ENCODE data around the gene SNRPB2.

Gene SNRPB2

DNA sequence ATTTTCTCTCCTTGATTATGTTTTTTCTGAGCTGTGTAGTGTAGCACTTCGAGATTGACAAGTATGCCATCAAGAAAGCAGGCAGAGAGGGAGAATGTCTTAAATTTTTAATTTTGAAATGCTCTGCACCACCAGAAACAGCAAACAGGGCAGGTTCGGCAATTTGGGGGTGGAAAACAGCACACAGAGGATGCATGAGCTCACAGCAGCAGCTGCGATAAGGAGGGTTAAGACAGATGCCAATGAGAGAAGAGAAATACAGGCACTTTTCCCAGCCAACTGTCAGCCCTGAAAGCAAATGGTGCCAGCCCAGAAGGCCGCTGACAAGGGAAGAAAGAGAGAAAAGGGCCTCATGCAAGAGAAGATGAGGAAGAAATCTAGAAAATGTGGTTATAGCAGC is 15.1 kb upstream of the SNRPB2 start:
- Histone ChIP-seq H3K4me3 (ENCODE audit: low read depth in 1 of 2, low read length in 2 of 2) (no peak overlapping the region), H3K9ac (ENCODE audit: low read depth in 1 of 2, low read length in 2 of 2) (no peak overlapping the region), H3K36me3 (ENCODE audit: control insufficient read depth in 1 of 2, insufficient read depth in 2 of 2, low read length in 2 of 2) (no peaks in the 10 kb centered on the region), H3K9me3 (ENCODE audit: control insufficient read depth in 1 of 2, low read length in 2 of 2) (no peaks in the 10 kb centered on the region), H3K27me3 (ENCODE audit: control insufficient read depth in 1 of 2, insufficient read depth in 2 of 2, low read length in 2 of 2) (peaks cover 0 to 4% of the 10 kb centered on the region in 2 donors), H3K27ac (ENCODE audit: low read depth, low read length) (no peak overlapping the region), H3K4me1 (ENCODE audit: control insufficient read depth in 1 of 2, insufficient read depth in 2 of 2, low read length in 2 of 2) (no peaks in the 10 kb centered on the region)

DNA sequence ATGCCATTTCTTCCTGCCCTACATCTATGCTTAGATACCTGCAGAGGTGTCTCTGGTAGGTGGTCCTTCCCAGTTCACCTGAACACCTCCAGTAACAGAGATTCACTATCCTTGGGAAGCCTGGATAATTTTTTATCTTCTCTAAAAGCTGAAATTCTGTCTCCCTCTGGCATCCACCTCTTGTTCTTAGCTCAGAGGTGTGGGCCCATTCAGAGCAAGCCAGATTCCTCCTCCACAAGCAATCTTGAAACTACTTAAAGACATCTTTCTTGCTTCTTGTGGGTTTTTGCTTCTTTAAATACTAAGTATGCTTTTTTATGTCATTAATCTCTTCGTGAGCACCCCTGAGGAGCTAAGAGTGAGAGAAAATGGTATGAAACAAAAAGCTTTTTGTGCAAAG is 10.4 kb upstream of the SNRPB2 start:
- Histone ChIP-seq H3K9me3 (ENCODE audit: control insufficient read depth in 1 of 2, low read length in 2 of 2) (no peaks in the 10 kb centered on the region), H3K4me3 (ENCODE audit: low read depth in 1 of 2, low read length in 2 of 2) (no peak overlapping the region), H3K27me3 (ENCODE audit: control insufficient read depth in 1 of 2, insufficient read depth in 2 of 2, low read length in 2 of 2) (peaks cover 0 to 5% of the 10 kb centered on the region in 2 donors), H3K9ac (ENCODE audit: low read depth in 1 of 2, low read length in 2 of 2) (no peak overlapping the region), H3K36me3 (ENCODE audit: control insufficient read depth in 1 of 2, insufficient read depth in 2 of 2, low read length in 2 of 2) (no peaks in the 10 kb centered on the region), H3K4me1 (ENCODE audit: control insufficient read depth in 1 of 2, insufficient read depth in 2 of 2, low read length in 2 of 2) (no peaks in the 10 kb centered on the region), H3K27ac (ENCODE audit: low read depth, low read length) (no peak overlapping the region)

DNA sequence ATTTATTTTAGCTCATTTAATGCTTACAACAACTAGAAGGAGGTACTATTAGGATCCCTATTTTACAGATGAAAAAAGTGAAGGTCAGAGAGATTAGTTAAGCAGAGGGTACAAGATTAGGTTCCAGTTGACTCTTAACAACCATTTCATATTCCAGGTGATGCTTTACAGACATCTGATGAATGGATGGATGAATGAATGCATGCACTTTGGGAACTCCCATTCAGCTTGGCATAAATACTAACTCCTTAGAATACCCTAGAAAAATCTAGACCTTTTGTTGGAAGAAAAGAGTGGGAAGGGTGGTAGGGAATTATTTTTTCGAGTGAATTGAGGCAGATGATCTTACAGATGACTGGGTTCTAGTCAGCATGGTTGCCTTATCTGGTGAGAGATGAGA is 746 bp upstream of the SNRPB2 start:
- Histone ChIP-seq H3K4me3 (ENCODE audit: low read depth in 1 of 2, low read length in 2 of 2) (peak overlapping the region; percentile 96 to 99), H3K27ac (ENCODE audit: low read depth, low read length) (no peak overlapping the region)

DNA sequence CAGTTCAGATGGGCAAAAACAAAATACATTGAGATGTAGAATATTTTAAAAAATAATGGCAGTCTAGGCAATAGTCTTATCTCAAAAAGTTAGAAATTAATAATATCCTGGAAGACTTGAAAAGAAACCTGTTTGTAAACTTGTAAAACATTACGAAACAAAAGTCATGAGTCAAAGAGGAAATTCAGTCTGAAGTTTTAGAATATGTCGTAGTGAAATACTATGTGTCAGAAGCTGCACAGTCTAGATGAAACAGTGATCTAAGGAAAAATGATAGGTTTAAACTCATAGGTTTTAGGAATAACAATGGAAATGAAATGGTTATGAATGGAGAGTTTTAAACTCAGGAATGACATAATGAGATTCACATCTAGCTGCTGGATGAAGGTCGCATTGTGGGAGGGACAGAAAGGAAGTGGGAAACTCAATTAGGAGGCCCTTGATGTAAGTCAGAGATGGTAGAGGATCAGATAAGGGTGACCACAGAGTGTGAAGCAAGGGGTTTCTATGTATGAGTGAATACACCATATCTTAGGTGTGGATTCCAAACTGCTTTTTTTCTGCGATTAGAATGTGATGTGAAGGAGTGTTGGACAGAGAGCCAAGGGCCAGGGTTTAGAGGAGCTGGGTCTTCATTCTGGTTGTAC is 2.8 kb downstream of the SNRPB2 start:
- peaks cover 16% of the 10 kb centered on the region in 2 donors for H3K4me1 ChIP-seq (ENCODE audit: control insufficient read depth in 1 of 2, insufficient read depth in 2 of 2, low read length in 2 of 2)
- peaks cover 0 to 6% of the 10 kb centered on the region in 2 donors for H3K27me3 ChIP-seq (ENCODE audit: control insufficient read depth in 1 of 2, insufficient read depth in 2 of 2, low read length in 2 of 2)
- H3K9ac ChIP-seq (ENCODE audit: low read depth in 1 of 2, low read length in 2 of 2), result no peak overlapping the region
- H3K27ac ChIP-seq (ENCODE audit: low read depth, low read length), result no peak overlapping the region
- no peaks in the 10 kb centered on the region for H3K9me3 ChIP-seq (ENCODE audit: control insufficient read depth in 1 of 2, low read length in 2 of 2)
- no peak overlapping the region for H3K4me3 ChIP-seq (ENCODE audit: low read depth in 1 of 2, low read length in 2 of 2)
- H3K36me3 ChIP-seq (ENCODE audit: control insufficient read depth in 1 of 2, insufficient read depth in 2 of 2, low read length in 2 of 2), result peaks cover 27 to 48% of the 10 kb centered on the region in 2 donors

More for the DNA sequence above, 746 bp upstream of the SNRPB2 start:
- Histone ChIP-seq H3K27me3 (ENCODE audit: control insufficient read depth in 1 of 2, insufficient read depth in 2 of 2, low read length in 2 of 2) (peaks cover 8 to 11% of the 10 kb centered on the region in 2 donors), H3K4me1 (ENCODE audit: control insufficient read depth in 1 of 2, insufficient read depth in 2 of 2, low read length in 2 of 2) (peaks cover 16% of the 10 kb centered on the region in 2 donors), H3K9ac (ENCODE audit: low read depth in 1 of 2, low read length in 2 of 2) (no peak overlapping the region), H3K9me3 (ENCODE audit: control insufficient read depth in 1 of 2, low read length in 2 of 2) (no peaks in the 10 kb centered on the region), H3K36me3 (ENCODE audit: control insufficient read depth in 1 of 2, insufficient read depth in 2 of 2, low read length in 2 of 2) (peaks cover 16 to 17% of the 10 kb centered on the region in 2 donors)

DNA sequence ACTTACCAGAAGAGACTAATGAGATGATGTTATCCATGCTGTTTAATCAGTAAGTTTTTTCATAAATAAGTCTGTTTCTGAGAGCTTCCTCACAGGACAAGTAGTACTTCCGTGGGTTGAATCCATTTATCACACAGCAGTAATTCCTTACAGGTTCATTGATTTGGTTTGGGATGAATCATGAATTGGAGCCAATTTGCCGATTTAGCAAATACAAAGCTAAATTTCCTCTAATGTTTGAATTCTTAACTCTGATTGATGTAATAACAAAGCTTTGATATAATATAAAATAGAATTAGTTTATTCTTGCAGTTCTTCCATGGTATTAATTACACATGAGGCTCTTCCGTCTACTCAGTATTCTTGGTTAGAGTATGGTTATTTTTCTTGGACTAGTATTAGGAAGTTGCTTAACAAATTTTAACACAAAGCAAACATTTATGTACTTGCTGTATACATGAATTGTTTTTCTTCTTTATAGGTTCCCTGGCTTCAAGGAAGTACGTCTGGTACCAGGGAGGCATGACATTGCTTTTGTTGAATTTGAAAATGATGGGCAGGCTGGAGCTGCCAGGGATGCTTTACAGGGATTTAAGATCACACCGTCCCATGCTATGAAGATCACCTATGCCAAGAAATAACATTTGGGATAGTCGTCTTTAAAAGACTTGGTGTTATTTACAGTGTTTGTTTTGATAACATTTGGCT is 10.7 kb downstream of the SNRPB2 start:
- Histone ChIP-seq H3K9ac (ENCODE audit: low read depth in 1 of 2, low read length in 2 of 2) (no peak overlapping the region), H3K4me3 (ENCODE audit: low read depth in 1 of 2, low read length in 2 of 2) (no peak overlapping the region), H3K36me3 (ENCODE audit: control insufficient read depth in 1 of 2, insufficient read depth in 2 of 2, low read length in 2 of 2) (peaks cover 21 to 62% of the 10 kb centered on the region in 2 donors)

DNA sequence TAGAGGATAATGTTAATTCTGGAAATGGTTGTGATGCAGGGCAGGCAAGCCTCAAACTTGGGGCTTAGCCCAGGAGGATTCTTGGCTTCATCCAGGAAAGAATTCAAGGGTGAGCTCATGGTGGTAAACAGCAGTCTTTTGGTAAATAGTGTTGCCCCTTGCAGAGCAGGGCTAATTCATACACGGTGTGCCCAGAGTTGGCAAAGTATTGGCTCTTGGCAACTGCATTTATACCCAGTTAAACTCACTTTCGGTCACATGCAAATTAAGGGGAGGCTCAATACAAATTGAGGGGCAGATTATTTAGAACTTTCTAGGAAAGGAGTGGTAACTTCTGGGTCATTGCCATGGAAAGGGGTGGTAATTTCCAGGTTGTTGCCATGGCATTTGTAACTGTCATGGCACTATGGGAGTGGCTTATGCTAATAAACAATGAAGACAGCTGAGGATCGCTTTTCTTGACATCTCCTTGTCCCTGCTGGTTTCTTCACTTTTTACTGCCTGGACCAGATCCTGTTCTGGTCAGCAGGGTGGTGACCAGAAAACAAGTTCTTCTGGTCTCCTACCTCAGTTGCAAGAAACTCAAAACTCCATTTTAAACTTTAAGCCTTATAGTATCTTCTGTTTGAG is 14.5 kb downstream of the SNRPB2 start:
- no peak overlapping the region for H3K27ac ChIP-seq (ENCODE audit: low read depth, low read length)
- H3K9me3 ChIP-seq (ENCODE audit: control insufficient read depth in 1 of 2, low read length in 2 of 2), result no peaks in the 10 kb centered on the region
- no peak overlapping the region for H3K9ac ChIP-seq (ENCODE audit: low read depth in 1 of 2, low read length in 2 of 2)
- no peak overlapping the region for H3K4me3 ChIP-seq (ENCODE audit: low read depth in 1 of 2, low read length in 2 of 2)
- no peaks in the 10 kb centered on the region for H3K4me1 ChIP-seq (ENCODE audit: control insufficient read depth in 1 of 2, insufficient read depth in 2 of 2, low read length in 2 of 2)
- H3K36me3 ChIP-seq (ENCODE audit: control insufficient read depth in 1 of 2, insufficient read depth in 2 of 2, low read length in 2 of 2), result peaks cover 13 to 31% of the 10 kb centered on the region in 2 donors
- H3K27me3 ChIP-seq (ENCODE audit: control insufficient read depth in 1 of 2, insufficient read depth in 2 of 2, low read length in 2 of 2), result no peaks in the 10 kb centered on the region

More for the DNA sequence above, 10.7 kb downstream of the SNRPB2 start:
- Histone ChIP-seq H3K9me3 (ENCODE audit: control insufficient read depth in 1 of 2, low read length in 2 of 2) (no peaks in the 10 kb centered on the region), H3K4me1 (ENCODE audit: control insufficient read depth in 1 of 2, insufficient read depth in 2 of 2, low read length in 2 of 2) (no peaks in the 10 kb centered on the region), H3K27ac (ENCODE audit: low read depth, low read length) (no peak overlapping the region), H3K27me3 (ENCODE audit: control insufficient read depth in 1 of 2, insufficient read depth in 2 of 2, low read length in 2 of 2) (no peaks in the 10 kb centered on the region)

DNA sequence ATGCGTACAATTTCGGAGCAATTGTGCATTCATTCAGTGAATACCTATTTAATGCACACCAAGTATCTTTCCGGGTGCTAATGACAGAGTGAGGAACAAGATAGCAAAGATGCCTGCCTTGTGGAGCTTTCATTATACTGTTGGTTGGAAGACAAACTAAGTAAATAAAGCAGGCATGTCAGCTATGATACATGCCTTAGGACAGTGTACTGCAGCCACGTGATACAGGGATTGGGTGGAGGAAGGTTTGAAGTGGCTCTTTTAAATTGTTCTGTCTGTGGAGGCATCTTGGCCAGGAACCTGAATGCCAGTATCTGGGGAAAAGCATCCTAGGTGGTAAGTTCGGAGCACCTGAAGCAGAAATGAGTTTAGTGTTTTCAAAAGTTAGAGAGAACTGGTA is 15.4 kb downstream of the SNRPB2 start:
- Histone ChIP-seq H3K9ac (ENCODE audit: low read depth in 1 of 2, low read length in 2 of 2) (no peak overlapping the region), H3K4me1 (ENCODE audit: control insufficient read depth in 1 of 2, insufficient read depth in 2 of 2, low read length in 2 of 2) (no peaks in the 10 kb centered on the region), H3K36me3 (ENCODE audit: control insufficient read depth in 1 of 2, insufficient read depth in 2 of 2, low read length in 2 of 2) (peaks cover 8 to 23% of the 10 kb centered on the region in 2 donors), H3K27me3 (ENCODE audit: control insufficient read depth in 1 of 2, insufficient read depth in 2 of 2, low read length in 2 of 2) (no peaks in the 10 kb centered on the region), H3K27ac (ENCODE audit: low read depth, low read length) (no peak overlapping the region), H3K4me3 (ENCODE audit: low read depth in 1 of 2, low read length in 2 of 2) (no peak overlapping the region), H3K9me3 (ENCODE audit: control insufficient read depth in 1 of 2, low read length in 2 of 2) (no peaks in the 10 kb centered on the region)

DNA sequence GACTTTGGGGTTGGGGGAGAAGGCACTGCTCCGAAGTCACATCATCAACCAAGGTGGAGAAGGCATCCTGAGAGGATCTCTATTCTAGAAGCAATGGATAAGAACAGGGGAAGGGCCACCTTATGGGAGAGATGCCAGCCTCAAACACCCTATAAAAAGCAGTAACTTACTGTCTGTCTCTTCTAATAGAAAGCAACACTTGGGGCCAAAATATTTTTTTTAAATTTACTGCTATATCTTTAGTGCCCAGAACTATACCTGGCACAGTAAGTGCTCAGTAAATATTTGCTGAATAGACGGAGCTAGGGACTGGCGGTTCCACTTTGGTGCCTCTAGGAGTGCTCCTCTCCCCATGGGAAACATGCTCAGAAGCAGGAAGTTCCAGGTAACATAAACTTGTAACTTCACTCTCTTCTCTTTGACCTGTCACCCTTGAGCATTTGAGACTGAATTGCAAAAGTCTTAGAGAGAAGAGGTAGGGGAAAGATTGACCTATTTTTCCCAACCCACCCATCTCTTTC is 17.5 kb downstream of the SNRPB2 start:
- H3K4me1 ChIP-seq (ENCODE audit: control insufficient read depth in 1 of 2, insufficient read depth in 2 of 2, low read length in 2 of 2), result no peaks in the 10 kb centered on the region
- no peaks in the 10 kb centered on the region for H3K27me3 ChIP-seq (ENCODE audit: control insufficient read depth in 1 of 2, insufficient read depth in 2 of 2, low read length in 2 of 2)
- no peak overlapping the region for H3K9ac ChIP-seq (ENCODE audit: low read depth in 1 of 2, low read length in 2 of 2)

DNA sequence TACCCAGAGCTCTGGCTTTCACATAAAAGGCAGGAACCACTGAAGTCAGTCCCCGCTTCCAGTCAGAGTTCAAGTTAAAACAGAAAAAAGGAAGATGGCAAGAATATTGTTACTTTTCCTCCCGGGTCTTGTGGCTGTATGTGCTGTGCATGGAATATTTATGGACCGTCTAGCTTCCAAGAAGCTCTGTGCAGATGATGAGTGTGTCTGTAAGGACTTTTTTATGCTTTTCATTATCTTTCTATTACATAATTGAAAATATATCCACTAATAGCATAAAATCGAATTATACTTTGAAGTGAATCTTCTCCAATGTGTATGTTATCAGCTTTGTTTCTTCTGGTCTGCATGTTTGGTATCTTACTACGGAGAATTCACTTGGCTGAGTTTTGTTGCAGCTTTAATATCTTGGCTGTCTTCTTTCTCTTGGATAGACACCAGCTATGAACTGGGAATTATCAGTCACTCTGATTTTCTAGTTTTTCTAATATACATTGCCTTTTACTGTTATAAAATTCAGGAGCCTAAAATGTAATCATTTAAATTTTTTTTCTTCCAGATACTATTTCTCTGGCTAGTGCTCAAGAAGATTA is 18.6 kb downstream of the SNRPB2 start, which contains the start of gene OTOR:
OTOR (plus strand) TSS at position 51 of the 593 bp plus-strand sequence; CDS start at position 95, 44 bp downstream.
- Histone ChIP-seq H3K4me1 (ENCODE audit: control insufficient read depth in 1 of 2, insufficient read depth in 2 of 2, low read length in 2 of 2) (no peaks in the 10 kb centered on the region), H3K36me3 (ENCODE audit: control insufficient read depth in 1 of 2, insufficient read depth in 2 of 2, low read length in 2 of 2) (no peaks in the 10 kb centered on the region), H3K27ac (ENCODE audit: low read depth, low read length) (no peak within 1 kb of the TSS), H3K4me3 (ENCODE audit: low read depth in 1 of 2, low read length in 2 of 2) (no peak within 1 kb of the TSS), H3K9me3 (ENCODE audit: control insufficient read depth in 1 of 2, low read length in 2 of 2) (no peaks in the 10 kb centered on the region), H3K27me3 (ENCODE audit: control insufficient read depth in 1 of 2, insufficient read depth in 2 of 2, low read length in 2 of 2) (no peaks in the 10 kb centered on the region), H3K9ac (ENCODE audit: low read depth in 1 of 2, low read length in 2 of 2) (no peak within 1 kb of the TSS)

More for the DNA sequence above, 17.5 kb downstream of the SNRPB2 start:
- H3K9me3 ChIP-seq (ENCODE audit: control insufficient read depth in 1 of 2, low read length in 2 of 2), result no peaks in the 10 kb centered on the region
- H3K36me3 ChIP-seq (ENCODE audit: control insufficient read depth in 1 of 2, insufficient read depth in 2 of 2, low read length in 2 of 2), result peaks cover 0 to 2% of the 10 kb centered on the region in 2 donors
- H3K4me3 ChIP-seq (ENCODE audit: low read depth in 1 of 2, low read length in 2 of 2), result no peak overlapping the region
- H3K27ac ChIP-seq (ENCODE audit: low read depth, low read length), result no peak overlapping the region
